Measurements from ENCODE around the gene NT5C3B. TPM values are rescaled to one million over a fixed set of nuclear protein-coding genes. Genes with fewer than 3 reads are reported as not detected.

NT5C3B gene
- total and polyA plus RNA-seq, 4 donors: 43.5 to 155 (median 82.3) TPM

- DNase-seq (no peak), ATAC-seq (ENCODE audit: low FRiP score) (no peak)
- Histone ChIP-seq H3K36me3 (ENCODE audit: control insufficient read depth in 1 of 2, insufficient read depth in 2 of 2, low read length in 1 of 2) (no peaks in the 10 kb centered on the region), H3K27ac (ENCODE audit: low read depth in 1 of 2, low read length in 2 of 2) (no peak overlapping the region), H3K27me3 (ENCODE audit: control insufficient read depth in 1 of 2, insufficient read depth in 2 of 2, low read length in 1 of 2) (no peaks in the 10 kb centered on the region), H3K9me3 (ENCODE audit: control insufficient read depth, low read length) (no peaks in the 10 kb centered on the region), H3K4me1 (ENCODE audit: control insufficient read depth in 1 of 2, insufficient read depth in 2 of 2, low read length in 2 of 2) (no peaks in the 10 kb centered on the region), H3K4me3 (ENCODE audit: low read length in 2 of 2) (no peak overlapping the region)
- whole genome bisulfite sequencing, 2 donors: 85 to 88% methylated on average over 12 of the region's 12 CpGs
- intact Hi-C loops (cut with DNase I): no loop called here
These were observed 60.4 kb downstream of the NT5C3B start for GRCh38 chr17:41775394-41776226.

Other genes with a start within 250 kb of the NT5C3B start
- gene KRT14, start 249.3 kb downstream of the NT5C3B start, total RNA-seq: 1 to 10 TPM in 1 of 2 donors, under 1 TPM in 1; 0.30 to 1.2 TPM
- gene KRT14, start 249.3 kb downstream of the NT5C3B start, polyA plus RNA-seq: 10 to 100 TPM in 1 of 2 donors, 1 to 10 TPM in 1; 4.4 to 46.7 TPM
- under 1 TPM; 0.30 to 0.65 TPM for gene KRT16, start 223.5 kb downstream of the NT5C3B start, total RNA-seq
- gene KRT16, start 223.5 kb downstream of the NT5C3B start, polyA plus RNA-seq: 10 to 100 TPM in 1 of 2 donors, 1 to 10 TPM in 1; 6.9 to 15.7 TPM
- 1 to 10 TPM; 3.8 to 5.5 TPM for gene KRT17, start 211.7 kb downstream of the NT5C3B start, total RNA-seq
- 100 to 1,000 TPM in 1 of 2 donors, 10 to 100 TPM in 1; 33.2 to 126 TPM for gene KRT17, start 211.7 kb downstream of the NT5C3B start, polyA plus RNA-seq
- gene EIF1, start 147.3 kb downstream of the NT5C3B start, total RNA-seq: 100 to 1,000 TPM; 582 to 726 TPM
- gene EIF1, start 147.3 kb downstream of the NT5C3B start, polyA plus RNA-seq: 100 to 1,000 TPM; 372 to 801 TPM
- not detected for gene GAST, start 123.9 kb downstream of the NT5C3B start, total RNA-seq
- gene GAST, start 123.9 kb downstream of the NT5C3B start, polyA plus RNA-seq: not detected
- under 1 TPM in 1 of 2 donors, not detected in 1; 0.06 TPM for gene HAP1, start 101.6 kb downstream of the NT5C3B start, total RNA-seq
- gene HAP1, start 101.6 kb downstream of the NT5C3B start, polyA plus RNA-seq: not detected
- gene JUP, start 49.5 kb downstream of the NT5C3B start, total RNA-seq: 10 to 100 TPM; 35.7 to 41.0 TPM
- 10 to 100 TPM; 48.3 to 64.3 TPM for gene JUP, start 49.5 kb downstream of the NT5C3B start, polyA plus RNA-seq
- 10 to 100 TPM; 14.4 to 19.6 TPM for gene P3H4, start 24.3 kb downstream of the NT5C3B start, total RNA-seq
- 10 to 100 TPM; 10.5 to 15.1 TPM for gene P3H4, start 24.3 kb downstream of the NT5C3B start, polyA plus RNA-seq
- gene FKBP10, start 23.2 kb downstream of the NT5C3B start, total RNA-seq: 100 to 1,000 TPM; 140 to 172 TPM
- 100 to 1,000 TPM in 1 of 2 donors, 10 to 100 TPM in 1; 70.5 to 260 TPM for gene FKBP10, start 23.2 kb downstream of the NT5C3B start, polyA plus RNA-seq
- under 1 TPM; 0.36 TPM for gene KLHL10, start 1.6 kb upstream of the NT5C3B start, total RNA-seq
- gene KLHL10, start 1.6 kb upstream of the NT5C3B start, polyA plus RNA-seq: under 1 TPM in 1 of 2 donors, not detected in 1; 0.97 TPM
- 10 to 100 TPM; 11.9 TPM for gene KLHL11, start 29.2 kb upstream of the NT5C3B start, total RNA-seq
- gene KLHL11, start 29.2 kb upstream of the NT5C3B start, polyA plus RNA-seq: 1 to 10 TPM; 1.0 to 1.8 TPM
- 100 to 1,000 TPM in 1 of 2 donors, 10 to 100 TPM in 1; 84.5 to 106 TPM for gene ACLY, start 82.7 kb upstream of the NT5C3B start, total RNA-seq
- 10 to 100 TPM; 14.8 to 26.4 TPM for gene ACLY, start 82.7 kb upstream of the NT5C3B start, polyA plus RNA-seq
- 1 to 10 TPM in 1 of 2 donors, under 1 TPM in 1; 0.81 to 1.4 TPM for gene ODAD4, start 94.4 kb upstream of the NT5C3B start, total RNA-seq
- 1 to 10 TPM; 2.4 to 3.8 TPM for gene ODAD4, start 94.4 kb upstream of the NT5C3B start, polyA plus RNA-seq
- gene CNP, start 130.6 kb upstream of the NT5C3B start, total RNA-seq: 10 to 100 TPM; 50.2 to 59.3 TPM
- 10 to 100 TPM; 15.5 to 36.4 TPM for gene CNP, start 130.6 kb upstream of the NT5C3B start, polyA plus RNA-seq
- gene DNAJC7, start 181.2 kb upstream of the NT5C3B start, total RNA-seq: 10 to 100 TPM; 68.2 to 84.2 TPM
- 10 to 100 TPM; 74.3 to 74.4 TPM for gene DNAJC7, start 181.2 kb upstream of the NT5C3B start, polyA plus RNA-seq
- gene NKIRAS2, start 183.9 kb upstream of the NT5C3B start, total RNA-seq: 10 to 100 TPM; 25.3 to 28.5 TPM
- gene NKIRAS2, start 183.9 kb upstream of the NT5C3B start, polyA plus RNA-seq: 10 to 100 TPM; 23.0 to 25.3 TPM
- under 1 TPM; 0.32 to 0.96 TPM for gene C17orf113, start 214.4 kb upstream of the NT5C3B start, total RNA-seq
- gene C17orf113, start 214.4 kb upstream of the NT5C3B start, polyA plus RNA-seq: under 1 TPM; 0.50 to 0.74 TPM

Data from aorta (tissue), 5 donors.